PC-3 (cell line): ENCODE measurements around the gene SNX13.

Experiments used
- EZH2phosphoT487 ChIP-seq: fragments of 300-600 bp; sonication (generic); IDR thresholded peaks from 2 replicates; pipeline ENCODE4 v1.6.1; 2018; ENCODE audit warnings: mild to moderate bottlenecking, antibody characterized with exemption, low read length, borderline replicate concordance
- TF ChIP-seq, protein P1 (sequence below): fragments of 300-600 bp; sonication (generic); conservative IDR thresholded peaks from 2 replicates; pipeline ENCODE4 v1.5.1; 2017; ENCODE audit warnings: antibody characterized with exemption, low read depth, mild to moderate bottlenecking, low read length

DNA sequence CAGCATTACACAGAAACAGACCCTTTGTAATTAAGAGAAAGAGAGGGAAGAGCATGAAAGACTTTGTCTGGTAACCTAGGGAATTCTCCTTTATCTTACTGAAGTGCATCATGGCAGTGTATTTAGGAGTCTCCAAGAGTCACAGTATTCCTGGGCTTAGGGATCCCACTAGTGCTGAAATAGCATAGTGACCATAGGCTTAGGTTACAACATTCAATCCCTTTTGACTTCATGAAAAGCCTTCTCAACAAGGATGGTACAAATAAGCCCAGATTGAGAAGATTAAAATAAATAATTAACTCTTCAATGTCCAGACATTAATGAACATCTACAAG, 76.5 kb downstream of the SNX13 start:
- TF ChIP-seq, protein P1, sequence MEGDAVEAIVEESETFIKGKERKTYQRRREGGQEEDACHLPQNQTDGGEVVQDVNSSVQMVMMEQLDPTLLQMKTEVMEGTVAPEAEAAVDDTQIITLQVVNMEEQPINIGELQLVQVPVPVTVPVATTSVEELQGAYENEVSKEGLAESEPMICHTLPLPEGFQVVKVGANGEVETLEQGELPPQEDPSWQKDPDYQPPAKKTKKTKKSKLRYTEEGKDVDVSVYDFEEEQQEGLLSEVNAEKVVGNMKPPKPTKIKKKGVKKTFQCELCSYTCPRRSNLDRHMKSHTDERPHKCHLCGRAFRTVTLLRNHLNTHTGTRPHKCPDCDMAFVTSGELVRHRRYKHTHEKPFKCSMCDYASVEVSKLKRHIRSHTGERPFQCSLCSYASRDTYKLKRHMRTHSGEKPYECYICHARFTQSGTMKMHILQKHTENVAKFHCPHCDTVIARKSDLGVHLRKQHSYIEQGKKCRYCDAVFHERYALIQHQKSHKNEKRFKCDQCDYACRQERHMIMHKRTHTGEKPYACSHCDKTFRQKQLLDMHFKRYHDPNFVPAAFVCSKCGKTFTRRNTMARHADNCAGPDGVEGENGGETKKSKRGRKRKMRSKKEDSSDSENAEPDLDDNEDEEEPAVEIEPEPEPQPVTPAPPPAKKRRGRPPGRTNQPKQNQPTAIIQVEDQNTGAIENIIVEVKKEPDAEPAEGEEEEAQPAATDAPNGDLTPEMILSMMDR, result no peak
- TF ChIP-seq EZH2phosphoT487, result no peak
